Inferior parietal cortex (tissue), 1 donor: ENCODE measurements around the gene ASTN2.

Experiments used
- DNase-seq: peaks from one replicate; pipeline ENCODE4 v3.0.0-alpha.2; 2016; ENCODE audit errors: extremely low spot score

The ASTN2 gene

DNA sequence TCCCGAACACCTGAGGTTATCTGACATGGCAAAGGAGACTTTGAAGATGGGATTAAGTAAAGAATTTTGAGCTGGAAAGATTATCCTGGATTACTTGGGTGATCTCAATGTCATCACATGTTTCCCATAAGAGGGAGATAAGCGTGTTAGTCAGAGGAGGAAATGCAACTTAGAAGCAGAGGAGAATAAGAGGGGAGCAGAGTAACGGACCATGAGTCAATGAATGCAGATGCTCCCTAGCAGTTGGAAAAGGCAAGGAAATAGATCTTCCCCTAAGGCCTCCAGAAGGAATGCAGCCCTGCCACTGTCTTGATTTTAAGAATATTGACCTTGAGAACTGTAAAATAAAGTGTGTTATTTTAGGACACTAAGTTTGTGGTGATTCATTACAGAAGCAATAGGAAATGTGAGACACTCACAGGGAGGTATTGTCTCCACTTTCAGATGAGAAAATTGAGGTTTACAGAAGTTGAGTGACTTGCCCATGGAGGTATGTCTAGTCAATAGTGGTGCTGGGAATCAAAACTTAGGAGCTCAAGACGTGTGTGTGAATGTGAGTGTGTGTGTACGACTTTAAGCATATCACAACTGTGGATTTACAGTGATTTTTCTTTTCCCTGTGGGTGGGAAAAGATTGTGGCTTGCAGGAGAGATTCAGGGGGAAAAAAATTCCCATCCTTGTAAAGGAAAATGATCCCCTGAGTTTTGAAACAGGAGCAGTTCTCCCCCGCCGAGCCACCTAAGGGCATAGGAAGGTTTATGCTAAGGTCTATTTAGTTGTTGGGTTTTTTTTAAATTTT, 602.4 kb downstream of the ASTN2 start:
- DNase-seq: no peak

- DNase-seq: no peak
These were observed 605.2 kb downstream of the ASTN2 start for GRCh38 chr9:116809656-116810055.

DNA sequence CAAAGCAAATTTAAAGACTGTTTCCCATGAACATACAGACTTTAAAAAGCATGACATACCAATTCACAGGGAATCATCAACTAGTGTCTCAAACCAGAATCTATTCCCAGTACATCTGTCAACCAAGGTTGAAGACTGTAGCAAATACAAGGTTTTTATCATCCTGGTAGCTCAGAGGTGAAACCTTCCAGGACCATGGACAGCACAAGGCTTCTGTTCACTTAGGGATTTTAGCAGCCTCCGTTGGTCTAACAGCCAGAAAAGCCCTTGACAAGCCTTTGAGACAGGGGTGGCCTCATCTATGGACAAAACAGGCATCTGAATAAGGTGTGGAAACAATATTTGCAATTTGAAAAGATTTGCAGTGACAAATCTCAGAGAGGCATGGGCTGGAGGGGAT, 608.8 kb downstream of the ASTN2 start:
- DNase-seq: no peak

DNA sequence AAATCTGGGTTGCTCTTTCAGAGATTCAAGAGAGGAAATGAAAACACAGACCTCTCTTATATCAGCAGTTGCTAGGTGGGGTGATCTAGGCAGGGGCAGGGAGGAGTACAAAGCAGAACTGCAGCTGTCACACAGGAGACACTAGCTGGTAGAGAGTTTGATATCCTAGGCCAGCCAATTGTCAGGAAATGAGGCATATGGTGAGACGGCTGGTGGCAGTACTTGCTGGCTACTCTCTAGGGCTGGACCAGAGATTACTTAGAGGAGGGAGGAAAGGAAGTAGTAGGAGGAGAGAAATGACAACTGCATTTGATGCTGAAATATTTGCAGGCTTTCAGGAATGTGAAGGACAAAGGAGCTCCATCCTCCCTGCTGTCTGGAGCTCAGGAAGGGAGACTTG, 614.0 kb downstream of the ASTN2 start:
- DNase-seq: no peak

DNA sequence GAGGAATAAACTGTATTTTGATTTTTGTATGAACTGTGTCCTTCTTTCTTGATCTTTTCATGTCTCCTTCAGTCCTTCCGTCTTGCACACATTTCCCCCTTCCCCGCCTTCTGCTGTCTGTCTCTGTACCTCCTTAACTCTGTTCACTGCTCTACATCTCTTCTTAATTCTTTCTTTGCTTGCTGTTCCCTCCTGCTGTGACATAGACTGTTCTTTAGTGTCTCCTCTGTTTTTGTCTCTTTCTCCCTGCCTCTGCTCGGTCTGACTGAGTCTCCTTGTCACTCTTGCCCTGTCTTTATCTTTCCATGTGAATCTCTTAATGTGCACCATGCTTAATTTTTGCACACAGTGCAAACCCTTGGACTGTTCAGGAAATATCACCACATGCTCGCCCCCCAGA, 614.8 kb downstream of the ASTN2 start:
- no peak for DNase-seq

DNA sequence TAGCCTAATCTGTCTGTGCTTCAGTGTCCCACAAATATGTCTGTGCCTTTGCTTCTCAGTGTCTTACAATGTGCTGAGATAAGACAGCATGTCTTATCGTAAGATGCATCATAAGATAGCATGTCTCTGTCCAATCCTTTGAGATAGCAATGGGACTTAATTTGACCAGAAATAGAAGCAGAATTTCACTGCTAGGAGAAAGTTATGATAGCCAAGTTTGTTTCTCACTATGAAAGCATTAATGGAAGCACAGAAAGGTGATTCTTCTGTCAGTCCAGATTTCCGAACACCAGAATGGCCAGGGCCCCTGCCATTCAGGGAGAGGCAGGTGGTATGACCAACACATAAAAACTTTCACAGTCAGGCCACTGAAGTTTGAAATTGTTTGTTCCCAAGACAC, 616.3 kb downstream of the ASTN2 start:
- no peak for DNase-seq

GRCh38 chr9:116797276-116797675, 617.6 kb downstream of the ASTN2 start:
- no peak for DNase-seq

GRCh38 chr9:116796669-116797068, 618.2 kb downstream of the ASTN2 start:
- no peak for DNase-seq

DNA sequence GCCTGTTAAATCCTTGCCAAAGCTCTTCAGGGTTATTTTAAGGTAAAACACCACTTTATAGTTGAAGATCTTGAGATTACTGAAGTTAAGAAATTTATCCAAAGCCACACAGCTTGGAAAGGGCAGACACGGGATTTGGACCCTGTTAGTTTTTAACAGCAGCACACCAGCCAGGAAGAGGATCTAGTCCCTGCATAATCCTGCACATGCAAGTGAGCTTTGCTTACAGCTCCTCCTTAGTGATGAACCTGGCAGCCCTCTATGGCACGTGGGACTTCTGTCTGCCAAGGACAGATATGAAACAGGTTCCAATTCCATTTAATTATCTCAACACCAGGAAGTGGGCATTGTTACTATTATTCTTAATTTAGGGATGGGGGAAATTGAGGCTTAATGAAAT, 619.0 kb downstream of the ASTN2 start:
- DNase-seq: no peak

- DNase-seq: no peak
These were observed 622.6 kb downstream of the ASTN2 start for GRCh38 chr9:116792271-116792670.

DNA sequence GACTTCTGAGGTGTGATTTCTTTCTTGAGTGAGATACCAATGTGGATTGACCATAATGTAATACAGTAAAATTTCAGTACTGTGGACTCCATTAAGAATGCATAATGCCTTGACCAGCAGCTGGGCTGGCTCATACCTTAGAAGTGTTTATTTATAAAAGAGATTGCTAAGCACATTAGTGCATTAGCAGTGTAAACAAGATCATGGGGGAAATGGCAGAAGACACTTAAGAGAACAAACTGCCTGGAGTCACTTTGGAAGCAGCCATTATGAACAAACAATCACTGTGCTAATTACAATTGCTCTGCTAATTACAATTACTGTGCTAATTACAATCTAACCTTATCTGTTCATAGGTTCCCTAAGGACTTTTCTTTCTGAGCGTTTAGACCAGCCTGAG, 623.5 kb downstream of the ASTN2 start:
- DNase-seq: no peak

- no peak for DNase-seq
These were observed 625.8 kb downstream of the ASTN2 start for GRCh38 chr9:116789081-116789480.

GRCh38 chr9:116786737-116787136, 628.1 kb downstream of the ASTN2 start:
- DNase-seq: no peak

- DNase-seq: no peak
These were observed 637.7 kb downstream of the ASTN2 start for GRCh38 chr9:116777116-116777515.

DNA sequence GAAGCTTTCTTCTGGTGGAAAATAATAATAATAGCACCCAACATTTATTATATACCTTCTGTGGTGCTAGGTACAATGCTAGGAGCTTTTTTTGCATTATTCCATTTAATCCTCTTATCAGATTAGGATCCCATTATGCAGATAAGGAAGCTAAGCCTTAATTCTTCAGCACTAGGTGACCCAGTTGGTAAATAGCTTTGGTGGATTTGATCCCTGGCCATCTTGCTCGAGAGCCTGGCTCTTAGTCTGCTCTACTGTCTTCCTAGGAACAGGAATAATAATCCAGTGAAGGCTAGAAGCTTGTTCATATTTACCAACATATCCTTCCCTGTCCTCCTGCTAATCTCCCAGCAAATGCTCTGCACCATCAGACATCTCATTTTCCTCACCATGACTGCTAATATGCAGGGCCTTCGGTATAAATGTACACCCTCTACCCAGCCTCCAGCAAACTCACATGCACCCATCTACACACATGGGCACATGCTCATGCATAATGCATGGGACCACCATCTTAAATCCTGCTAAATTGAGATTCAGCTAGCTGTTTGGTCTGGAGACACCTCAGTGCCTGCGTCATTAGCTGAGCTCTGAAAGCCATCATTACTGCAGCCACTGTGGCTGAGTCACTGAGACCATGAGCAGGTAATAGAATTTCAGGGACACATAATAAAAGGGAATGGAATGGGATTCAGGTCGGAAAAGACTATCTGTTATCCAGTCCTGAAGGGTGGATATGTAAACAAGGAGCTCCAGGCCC, 640.3 kb downstream of the ASTN2 start:
- no peak for DNase-seq

DNA sequence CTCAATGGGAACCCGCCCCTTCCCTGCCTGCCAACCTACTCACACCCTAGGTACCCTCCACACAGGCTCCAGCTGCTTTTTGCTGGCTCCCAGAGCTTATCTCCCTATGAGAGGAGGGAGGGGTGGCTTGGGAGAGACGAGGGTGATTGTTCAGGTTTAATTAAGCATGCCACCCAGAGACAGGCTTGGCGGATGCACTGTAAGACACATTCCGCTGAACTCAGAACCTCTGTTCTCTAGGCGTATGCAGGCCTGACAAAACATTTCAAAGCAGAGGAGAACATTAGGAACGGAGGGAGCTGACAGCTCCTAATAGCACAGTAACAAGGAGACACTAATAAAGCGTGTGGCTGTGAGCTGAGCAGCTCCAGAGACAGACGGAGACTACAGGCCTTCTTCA, 647.6 kb downstream of the ASTN2 start:
- no peak for DNase-seq

DNA sequence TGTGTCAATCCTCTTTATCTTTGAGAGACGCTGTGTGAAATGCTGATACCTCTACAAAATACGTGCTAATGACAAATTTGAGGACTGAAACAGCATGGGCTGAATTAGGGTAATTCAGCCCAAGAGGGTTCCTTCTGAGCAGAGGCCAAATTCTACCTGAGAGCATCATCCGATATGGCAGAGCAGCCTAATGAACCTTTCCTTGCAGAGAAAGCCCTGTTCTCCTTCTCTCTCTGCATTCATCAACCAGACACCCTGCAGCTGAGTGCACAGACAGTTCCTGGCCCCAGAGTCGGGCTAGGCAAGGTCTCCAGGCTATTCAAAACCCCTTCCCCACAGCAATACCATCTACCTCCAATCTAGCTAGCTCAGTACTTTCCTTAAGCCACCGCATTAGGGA, 649.8 kb downstream of the ASTN2 start:
- no peak for DNase-seq

GRCh38 chr9:116763770-116764169, 651.1 kb downstream of the ASTN2 start:
- no peak for DNase-seq

DNA sequence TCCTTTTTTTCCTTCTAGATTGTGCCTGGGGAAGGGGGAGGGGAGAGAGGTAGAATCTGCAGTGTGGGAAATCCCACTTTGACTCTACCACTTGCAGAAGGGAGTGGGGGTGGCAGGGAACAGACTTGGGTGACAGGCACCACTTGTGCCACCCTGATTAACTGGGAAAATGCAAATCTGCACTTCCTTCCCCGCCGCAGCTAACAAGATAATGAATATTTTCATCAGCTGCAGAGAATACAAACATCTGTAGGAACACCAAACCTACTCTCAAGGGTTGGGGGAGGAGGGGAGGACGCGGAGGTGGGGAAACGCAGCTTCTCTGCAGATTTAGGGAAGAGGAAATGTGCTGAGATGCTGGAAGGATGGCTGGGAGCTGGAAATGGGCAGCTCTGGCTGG, 654.2 kb downstream of the ASTN2 start:
- DNase-seq: no peak

GRCh38 chr9:116757030-116757429, 657.8 kb downstream of the ASTN2 start:
- DNase-seq: no peak

DNA sequence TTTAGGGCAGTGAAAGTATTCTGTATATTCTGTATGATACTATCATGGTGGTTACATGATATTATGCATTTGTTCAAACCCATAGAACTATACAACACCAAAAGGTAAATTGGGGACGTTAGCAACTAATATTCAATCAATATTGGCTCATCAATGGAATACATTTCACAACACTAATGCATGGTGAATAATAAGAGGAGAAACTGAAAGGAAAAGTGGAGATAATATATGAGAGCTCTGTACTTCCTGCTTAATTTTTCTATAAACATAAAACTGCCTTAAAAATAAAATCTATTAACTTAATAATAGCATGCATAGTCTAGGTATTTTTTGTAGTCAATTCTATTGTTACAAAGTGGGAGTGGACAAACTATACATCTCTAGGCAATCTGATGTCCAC, 661.5 kb downstream of the ASTN2 start:
- no peak for DNase-seq

GRCh38 chr9:116750510-116750909, 664.3 kb downstream of the ASTN2 start:
- DNase-seq: no peak

- no peak for DNase-seq
These were observed 665.1 kb downstream of the ASTN2 start for GRCh38 chr9:116749772-116750171.
